ENCODE measurements around the gene SEPTIN3. TPM values are rescaled to one million over a fixed set of nuclear protein-coding genes. Genes with fewer than 3 reads are reported as not detected.

The SEPTIN3 gene
- total and polyA plus RNA-seq, 2 donors from 2014 or later, result 0.22 to 0.49 TPM

DNA sequence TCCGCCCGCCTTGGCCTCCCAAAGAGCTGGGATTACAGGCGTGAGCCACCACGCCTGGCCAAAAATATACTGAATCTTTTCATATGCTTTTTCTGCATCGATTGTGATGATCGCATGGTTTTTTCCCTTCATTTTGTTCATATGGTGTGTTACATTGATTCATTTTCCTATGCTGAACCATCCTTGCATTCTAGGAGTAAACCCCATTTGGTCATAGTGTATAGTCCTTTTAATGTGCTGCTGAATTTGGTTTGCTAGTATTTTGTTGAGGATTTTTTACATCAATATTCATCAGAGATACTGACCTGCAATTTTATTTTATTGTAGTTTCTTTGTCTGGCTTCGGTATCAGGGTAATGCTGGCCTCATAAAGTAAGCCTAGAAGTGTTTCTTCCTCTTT lies 41.5 kb downstream of the SEPTIN3 start:
- intact Hi-C loops (cut with DNase I), result no loop called here

DNA sequence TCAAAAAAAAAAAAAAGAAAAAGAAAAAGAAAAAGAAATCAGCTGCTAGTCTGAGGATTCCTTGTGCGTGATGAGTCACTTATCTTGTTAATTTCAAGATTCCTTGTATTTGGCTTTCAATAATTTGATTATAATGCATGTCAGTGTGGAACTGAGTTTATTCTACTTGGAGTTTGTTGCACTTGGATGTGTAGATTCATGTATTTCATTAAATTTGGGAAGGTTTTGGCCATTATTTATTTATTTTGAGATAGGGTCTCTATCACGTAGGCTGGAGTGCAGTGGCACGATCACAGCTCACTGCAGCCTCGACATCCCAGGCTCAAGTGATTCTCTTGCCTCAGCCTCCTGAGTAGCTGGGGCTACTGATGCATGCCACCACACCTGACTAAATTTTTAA lies 44.1 kb downstream of the SEPTIN3 start:
- Histone ChIP-seq H3K36me3 (ENCODE audit: control insufficient read depth in 2 of 3, insufficient read depth in 3 of 3, low read length in 3 of 3) (no peaks in the 10 kb centered on the region), H3K4me3 (ENCODE audit: low read length in 3 of 3) (no peak overlapping the region), H3K9ac (ENCODE audit: low read length in 3 of 3) (no peak overlapping the region), H3K4me1 (ENCODE audit: control insufficient read depth in 2 of 3, insufficient read depth in 2 of 3, low read depth in 1 of 3, low read length in 3 of 3) (no peaks in the 10 kb centered on the region), H3K27me3 (ENCODE audit: control insufficient read depth, insufficient read depth, low read length) (no peaks in the 10 kb centered on the region), H3K27ac (ENCODE audit: low read depth in 2 of 2, low read length in 2 of 2) (no peak overlapping the region), H3K9me3 (ENCODE audit: control insufficient read depth in 2 of 3, insufficient read depth in 1 of 3, low read length in 3 of 3) (peaks cover 0 to 10% (median 4%) of the 10 kb centered on the region in 3 donors)
- intact Hi-C loops (cut with DNase I), result no loop called here
- no peak for DNase-seq
- FAIRE-seq, result no peak
- TF ChIP-seq, protein P1, sequence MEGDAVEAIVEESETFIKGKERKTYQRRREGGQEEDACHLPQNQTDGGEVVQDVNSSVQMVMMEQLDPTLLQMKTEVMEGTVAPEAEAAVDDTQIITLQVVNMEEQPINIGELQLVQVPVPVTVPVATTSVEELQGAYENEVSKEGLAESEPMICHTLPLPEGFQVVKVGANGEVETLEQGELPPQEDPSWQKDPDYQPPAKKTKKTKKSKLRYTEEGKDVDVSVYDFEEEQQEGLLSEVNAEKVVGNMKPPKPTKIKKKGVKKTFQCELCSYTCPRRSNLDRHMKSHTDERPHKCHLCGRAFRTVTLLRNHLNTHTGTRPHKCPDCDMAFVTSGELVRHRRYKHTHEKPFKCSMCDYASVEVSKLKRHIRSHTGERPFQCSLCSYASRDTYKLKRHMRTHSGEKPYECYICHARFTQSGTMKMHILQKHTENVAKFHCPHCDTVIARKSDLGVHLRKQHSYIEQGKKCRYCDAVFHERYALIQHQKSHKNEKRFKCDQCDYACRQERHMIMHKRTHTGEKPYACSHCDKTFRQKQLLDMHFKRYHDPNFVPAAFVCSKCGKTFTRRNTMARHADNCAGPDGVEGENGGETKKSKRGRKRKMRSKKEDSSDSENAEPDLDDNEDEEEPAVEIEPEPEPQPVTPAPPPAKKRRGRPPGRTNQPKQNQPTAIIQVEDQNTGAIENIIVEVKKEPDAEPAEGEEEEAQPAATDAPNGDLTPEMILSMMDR (IDR thresholded peaks at IDR 0.05; ENCODE audit: borderline replicate concordance, extremely low read depth, insufficient read depth), result no peak

More for the DNA sequence above, 41.5 kb downstream of the SEPTIN3 start:
- H3K27ac ChIP-seq (ENCODE audit: low read depth in 2 of 2, low read length in 2 of 2), result no peak overlapping the region
- FAIRE-seq, result no peak
- H3K9me3 ChIP-seq (ENCODE audit: control insufficient read depth in 2 of 3, insufficient read depth in 1 of 3, low read length in 3 of 3), result peaks cover 0 to 12% (median 4%) of the 10 kb centered on the region in 3 donors
- no peaks in the 10 kb centered on the region for H3K36me3 ChIP-seq (ENCODE audit: control insufficient read depth in 2 of 3, insufficient read depth in 3 of 3, low read length in 3 of 3)
- no peaks in the 10 kb centered on the region for H3K27me3 ChIP-seq (ENCODE audit: control insufficient read depth, insufficient read depth, low read length)
- DNase-seq, result no peak
- TF ChIP-seq, protein P1 (IDR thresholded peaks at IDR 0.05; ENCODE audit: borderline replicate concordance, extremely low read depth, insufficient read depth), result no peak
- no peak overlapping the region for H3K9ac ChIP-seq (ENCODE audit: low read length in 3 of 3)
- no peak overlapping the region for H3K4me3 ChIP-seq (ENCODE audit: low read length in 3 of 3)
- H3K4me1 ChIP-seq (ENCODE audit: control insufficient read depth in 2 of 3, insufficient read depth in 2 of 3, low read depth in 1 of 3, low read length in 3 of 3), result no peaks in the 10 kb centered on the region

DNA sequence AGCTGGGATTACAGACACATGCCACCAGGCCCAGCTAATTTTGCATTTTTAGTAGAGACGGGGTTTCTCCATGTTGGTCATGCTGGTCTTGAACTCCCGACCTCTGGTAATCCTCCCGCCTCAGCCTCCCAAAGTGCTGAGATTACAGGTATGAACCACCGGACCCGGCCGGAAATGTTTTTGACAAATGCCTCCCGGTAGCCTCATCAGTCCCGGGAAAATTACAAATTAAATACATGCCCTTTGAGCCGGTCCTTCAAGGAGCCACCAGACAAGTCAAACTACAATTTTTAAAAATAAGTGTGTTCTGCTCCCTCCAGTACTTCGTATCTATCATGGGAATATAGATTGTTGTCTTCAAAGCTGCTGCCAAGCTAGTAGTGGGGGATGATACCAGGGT lies 46.9 kb downstream of the SEPTIN3 start:
- Histone ChIP-seq H3K27ac (ENCODE audit: low read depth in 2 of 2, low read length in 2 of 2) (no peak overlapping the region), H3K9me3 (ENCODE audit: control insufficient read depth in 2 of 3, insufficient read depth in 1 of 3, low read length in 3 of 3) (no peaks in the 10 kb centered on the region), H3K4me1 (ENCODE audit: control insufficient read depth in 2 of 3, insufficient read depth in 2 of 3, low read depth in 1 of 3, low read length in 3 of 3) (no peaks in the 10 kb centered on the region), H3K36me3 (ENCODE audit: control insufficient read depth in 2 of 3, insufficient read depth in 3 of 3, low read length in 3 of 3) (no peaks in the 10 kb centered on the region), H3K4me3 (ENCODE audit: low read length in 3 of 3) (no peak overlapping the region), H3K9ac (ENCODE audit: low read length in 3 of 3) (no peak overlapping the region), H3K27me3 (ENCODE audit: control insufficient read depth, insufficient read depth, low read length) (no peaks in the 10 kb centered on the region)
- DNase-seq (no peak), FAIRE-seq (no peak)
- intact Hi-C loops (cut with DNase I), result no loop called here
- TF ChIP-seq, protein P1 (IDR thresholded peaks at IDR 0.05; ENCODE audit: borderline replicate concordance, extremely low read depth, insufficient read depth), result no peak

DNA sequence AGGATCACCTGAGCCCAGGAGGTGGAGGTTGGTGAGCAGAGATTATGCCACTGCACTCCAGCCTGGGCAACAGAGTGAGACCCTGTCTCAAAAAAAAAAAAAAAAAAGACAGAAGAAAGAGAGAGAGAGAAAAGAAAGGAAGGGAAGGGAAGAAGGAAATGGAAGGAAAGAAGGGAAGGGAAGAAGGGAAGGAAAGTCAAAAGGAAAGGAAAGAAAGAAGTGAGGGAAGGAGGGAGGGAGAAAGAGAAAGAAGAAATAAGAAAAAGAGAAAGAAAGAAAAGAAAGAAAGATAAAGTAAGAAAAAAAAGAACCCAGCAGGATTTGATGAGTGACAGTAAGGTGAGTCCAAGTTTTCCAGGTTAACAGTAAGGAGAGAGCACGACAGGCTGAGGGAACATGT lies 49.0 kb downstream of the SEPTIN3 start:
- Histone ChIP-seq H3K4me1 (ENCODE audit: control insufficient read depth in 2 of 3, insufficient read depth in 2 of 3, low read depth in 1 of 3, low read length in 3 of 3) (no peaks in the 10 kb centered on the region), H3K36me3 (ENCODE audit: control insufficient read depth in 2 of 3, insufficient read depth in 3 of 3, low read length in 3 of 3) (no peaks in the 10 kb centered on the region), H3K9ac (ENCODE audit: low read length in 3 of 3) (no peak overlapping the region), H3K27me3 (ENCODE audit: control insufficient read depth, insufficient read depth, low read length) (no peaks in the 10 kb centered on the region), H3K27ac (ENCODE audit: low read depth in 2 of 2, low read length in 2 of 2) (no peak overlapping the region), H3K4me3 (ENCODE audit: low read length in 3 of 3) (no peak overlapping the region), H3K9me3 (ENCODE audit: control insufficient read depth in 2 of 3, insufficient read depth in 1 of 3, low read length in 3 of 3) (no peaks in the 10 kb centered on the region)
- DNase-seq (no peak), FAIRE-seq (no peak)
- TF ChIP-seq, protein P1 (IDR thresholded peaks at IDR 0.05; ENCODE audit: borderline replicate concordance, extremely low read depth, insufficient read depth), result no peak
- intact Hi-C loops (cut with DNase I), result no loop called here
